GM12878 (cell line): ENCODE measurements around the gene CACNA2D4. TPM values are rescaled to one million over a fixed set of nuclear protein-coding genes. Genes with fewer than 3 reads are reported as not detected.

Experiments used
- ATAC-seq: fragments of 200-7000 bp; cut with Tn5 transposase; 3 replicates; pipeline ENCODE4 v1.9.1; 2020; ENCODE audit warnings: mild to moderate bottlenecking, moderate library complexity
- BruUV-seq: library from RNA; stranded (reverse); fragments of 400-500 nt; replicated peaks from 2 replicates; lab custom pipeline; 2021; lab: Mats Ljungman, UMichigan
- CTCF ChIA-PET: fragments of 300-600 bp; sonication (Branson Sonifier 250); formaldehyde crosslinking; extraction: SDS; loops from one replicate; lab custom pipeline; 2021; ENCODE audit warnings: inconsistent platforms; lab: Yijun Ruan, JAX
- POLR2A ChIA-PET: fragments of 350-600 bp; formaldehyde crosslinking; extraction: SDS; loops from one replicate; lab custom pipeline; 2021; ENCODE audit warnings: inconsistent platforms; lab: Charles Lee
- RAD21 ChIA-PET: fragments of 300-600 bp; sonication (Branson Sonifier 250); formaldehyde crosslinking; loops from one replicate; lab custom pipeline; 2023; ENCODE audit warnings: antibody characterized with exemption; ENCODE audit not compliant: unreplicated experiment; lab: Charles Lee
- SMC1A ChIA-PET: fragments of 300-600 bp; sonication (Branson Sonifier 250); formaldehyde crosslinking; loops from one replicate; lab custom pipeline; 2023; ENCODE audit not compliant: unreplicated experiment, uncharacterized antibody; lab: Charles Lee
- DNase-seq: peaks from one replicate; pipeline ENCODE4 v3.0.0-alpha.2; 2011; ENCODE audit warnings: low read depth, low spot score
- FAIRE-seq: peaks from 3 replicates; lab custom pipeline; 2011; peaks lifted over from hg19 to GRCh38; lab: Jason Lieb, UNC
- H2AFZ ChIP-seq: 2 replicates; pipeline ENCODE4 v1.6.0; 2011; ENCODE audit warnings: low read depth, low read length, control low read depth; ENCODE audit not compliant: control insufficient read depth
- H3K27ac ChIP-seq: 2 replicates; pipeline ENCODE4 v1.5.1; 2011; ENCODE audit warnings: control low read depth; ENCODE audit not compliant: control insufficient read depth, insufficient read depth
- H3K27me3 ChIP-seq, 2 experiments: replicated peaks in 1 of 2; 2 replicates each; pipeline versions ENCODE4 v1.6.0 to v1.6.1; 2011; ENCODE audit warnings: low read length in 1 of 2; ENCODE audit not compliant: control insufficient read depth in 2 of 2, insufficient read depth in 2 of 2
- H3K36me3 ChIP-seq, 2 experiments: 2 replicates each; pipeline ENCODE4 v1.5.1; 2011; ENCODE audit warnings: low read length in 1 of 2; ENCODE audit not compliant: control insufficient read depth in 2 of 2, insufficient read depth in 2 of 2
- H3K4me1 ChIP-seq: 2 replicates; pipeline ENCODE4 v1.6.1; 2011; ENCODE audit warnings: mild to moderate bottlenecking, low read length, moderate library complexity, mixed read lengths; ENCODE audit not compliant: control insufficient read depth, insufficient read depth
- H3K4me2 ChIP-seq: 2 replicates; pipeline ENCODE4 v1.6.0; 2011; ENCODE audit warnings: control low read depth; ENCODE audit not compliant: control insufficient read depth, insufficient read depth
- H3K4me3 ChIP-seq: fragments of 200-600 bp; sonication (generic); 2 replicates; pipeline ENCODE4 v1.5.1; 2016
- H3K79me2 ChIP-seq: 2 replicates; pipeline ENCODE4 v1.6.0; 2011; ENCODE audit warnings: low read length; ENCODE audit not compliant: control insufficient read depth, insufficient read depth
- H3K9ac ChIP-seq: 2 replicates; pipeline ENCODE4 v1.8.0; 2011; ENCODE audit warnings: low read length, control low read depth, mixed read lengths; ENCODE audit not compliant: control insufficient read depth, insufficient read depth
- H3K9me3 ChIP-seq: replicated peaks from 3 replicates; pipeline ENCODE4 v1.5.1; 2011; ENCODE audit warnings: mild to moderate bottlenecking, low read length; ENCODE audit not compliant: control insufficient read depth, insufficient read depth
- H4K20me1 ChIP-seq: 2 replicates; pipeline ENCODE4 v1.6.0; 2011; ENCODE audit not compliant: control insufficient read depth, insufficient read depth
- HDAC2 ChIP-seq: fragments of 200-600 bp; sonication (generic); IDR thresholded peaks from 2 replicates; pipeline ENCODE4 v1.6.1; 2017
- KAT2A ChIP-seq: conservative IDR thresholded peaks from 2 replicates; pipeline ENCODE4 v1.6.1; 2011; ENCODE audit warnings: low read depth, low read length; ENCODE audit not compliant: control insufficient read depth
- RAD21 ChIP-seq: IDR thresholded peaks from 2 replicates; pipeline ENCODE4 v1.6.1; 2011; ENCODE audit warnings: mild to moderate bottlenecking, low read depth, low read length, moderate library complexity; ENCODE audit not compliant: insufficient read depth
- SIN3A ChIP-seq: IDR thresholded peaks from 2 replicates; pipeline ENCODE4 v1.6.1; 2012; ENCODE audit warnings: low read depth, low read length, improper control_type of control experiment
- SIX5 ChIP-seq: IDR thresholded peaks from 2 replicates; pipeline ENCODE4 v1.6.1; 2011; ENCODE audit warnings: mild to moderate bottlenecking, low read depth, low read length, moderate library complexity; ENCODE audit not compliant: severe bottlenecking
- SMAD5 ChIP-seq: IDR thresholded peaks from 2 replicates; pipeline ENCODE4 v1.6.1; 2016; ENCODE audit warnings: antibody characterized with exemption, low read depth
- ZBTB11 ChIP-seq: fragments of 450-650 bp; formaldehyde crosslinking; IDR thresholded peaks from 2 replicates; pipeline ENCODE4 v1.5.0; 2022; ENCODE audit warnings: mild to moderate bottlenecking, missing genetic modification characterization
- ZNF24 ChIP-seq: fragments of 450-650 bp; IDR thresholded peaks from 2 replicates; pipeline ENCODE4 v1.6.1; 2017; ENCODE audit warnings: antibody characterized with exemption, mild to moderate bottlenecking
- WGBS: methylation state at CpG from one replicate; pipeline ENCODE4 v1.1.6; 2016; ENCODE audit warnings: low lambda C conversion rate; ENCODE audit not compliant: insufficient replicate concordance, insufficient coverage; ENCODE audit errors: missing lambda C conversion rate; 5-methylcytosine and 5-hydroxymethylcytosine counted together
- in situ Hi-C: fragments of 300-500 bp; cut with MboI; formaldehyde crosslinking; loops from 9 replicates; pipeline ENCODE4 v1.14.3; 2018; ENCODE audit warnings: mixed read lengths
- intact Hi-C: fragments of 100-400 bp; cut with micrococcal nuclease; formaldehyde crosslinking; loops from one replicate; pipeline ENCODE4 v1.14.2; 2022; ENCODE audit not compliant: unreplicated experiment
- polyA plus RNA-seq, 11 experiments: library from polyadenylated mRNA; depleted of rRNA in 4 of 11; unstranded in 6 of 11; stranded (reverse) in 5 of 11; fragments of >200 nt; fragmentation: Nextera tagmentation in 4 of 11; fragmentation: Illumina TruSeq in 1 of 11; extraction: Ambion mirVana in 4 of 11; extraction: Trizol in 1 of 11; gene quantifications; 1 replicate in 1 of 11; 2 replicates in 10 of 11; pipeline versions ENCODE4 v1.2.1 to v1.2.3, GENCODE V29; 2011 to 2016; ENCODE audit warnings: inconsistent platforms in 2 of 11, missing spikeins in 2 of 11, low read depth in 1 of 11
- total RNA-seq, 4 experiments: library from RNA; depleted of rRNA in 3 of 4; stranded (reverse); fragments of >200 nt in 3 of 4; fragmentation: Illumina TruSeq in 1 of 4; extraction: Trizol in 1 of 4; gene quantifications; 2 replicates each; pipeline versions ENCODE4 v1.2.1 to v1.2.3, GENCODE V29; 2013 to 2021

Gene CACNA2D4
- total and polyA plus RNA-seq, 10 of the 15 experiments (the other 5 are each of a cell fraction or from before 2014, with no cell fraction given), result 0.03 to 1.0 (median 0.65) TPM

GRCh38 chr12:1919763-1920162 is 1.3 kb upstream of the CACNA2D4 start:
- no TSS peak for BruUV-seq
- no peaks in the 10 kb centered on the region; the same call in 2 of the 3 replicates for H3K9me3 ChIP-seq
- H2AFZ ChIP-seq, result no peak overlapping the region
- H3K4me3 ChIP-seq, result no peak overlapping the region
- ATAC-seq (no peak), DNase-seq (no peak), FAIRE-seq (no peak)
- intact Hi-C loops (no loop called here), in situ Hi-C loops (no loop called here)
- H3K4me2 ChIP-seq, result no peak overlapping the region
- no peak overlapping the region for H3K27ac ChIP-seq
- ChIA-PET POLR2A (no interaction called here), SMC1A (interaction anchor here (0.8 to 1.7 kb wide), 2 partner anchors 20 to 123 kb away, joined by 3 to 4 read pairs; no protein-coding TSS in a partner anchor), CTCF (interaction anchor here (3.2 kb wide), 1 partner anchor 20 kb away, joined by 12 read pairs; no protein-coding TSS in a partner anchor), RAD21 (no interaction called here)
- TF ChIP-seq KAT2A (no peak), RAD21 (no peak), HDAC2 (no peak), SIN3A (no peak)
- H3K27me3 ChIP-seq, result peaks cover 0 to 6% of the 10 kb centered on the region in 2 experiments; a peak in 2 of 4 replicates
- H3K4me1 ChIP-seq, result peaks cover 4% of the 10 kb centered on the region; the same call in 1 of the 2 replicates
- no peak overlapping the region for H3K9ac ChIP-seq
- WGBS, result 78% methylated on average over 3 of the region's 3 CpGs
- no peaks in the 10 kb centered on the region for H4K20me1 ChIP-seq
- H3K79me2 ChIP-seq, result no peaks in the 10 kb centered on the region
- H3K36me3 ChIP-seq, result no peaks in the 10 kb centered on the region

GRCh38 chr12:1919284-1919683 is 832 bp upstream of the CACNA2D4 start:
- Histone ChIP-seq H3K79me2 (no peaks in the 10 kb centered on the region), H2AFZ (no peak overlapping the region), H3K36me3 (no peaks in the 10 kb centered on the region), H3K9ac (no peak overlapping the region), H3K27ac (no peak overlapping the region), H3K9me3 (no peaks in the 10 kb centered on the region; the same call in 2 of the 3 replicates), H3K27me3 (peaks cover 0 to 6% of the 10 kb centered on the region in 2 experiments; a peak in 2 of 4 replicates), H3K4me1 (peaks cover 1% of the 10 kb centered on the region; the same call in 1 of the 2 replicates), H3K4me3 (no peak overlapping the region), H4K20me1 (no peaks in the 10 kb centered on the region), H3K4me2 (no peak overlapping the region)
- SMC1A ChIA-PET, result interaction anchor here (0.8 to 1.7 kb wide), 2 partner anchors 21 to 122 kb away, joined by 3 to 4 read pairs; no protein-coding TSS in a partner anchor
- POLR2A ChIA-PET, result no interaction called here
- DNase-seq (no peak), FAIRE-seq (no peak), ATAC-seq (no peak)
- CTCF ChIA-PET, result interaction anchor here (3.2 kb wide), 1 partner anchor 21 kb away, joined by 12 read pairs; no protein-coding TSS in a partner anchor
- in situ Hi-C loops, result no loop called here
- 61% methylated on average over 5 of the region's 5 CpGs for WGBS
- RAD21 ChIA-PET, result no interaction called here
- no TSS peak for BruUV-seq
- TF ChIP-seq ZBTB11 (CRISPR knock-in tag) (no peak), SMAD5 (no peak), ZNF24 (no peak), SIX5 (no peak)
- intact Hi-C loops, result no loop called here
